Peyer's patch (tissue), 4 donors: Measurements from ENCODE around the gene RASA4B. TPM values are rescaled to one million over a fixed set of nuclear protein-coding genes. Genes with fewer than 3 reads are reported as not detected.

Experiments
- DNase-seq, 3 donors: peaks; one replicate each; pipeline ENCODE4 v3.0.0-alpha.2; 2017 to 2019
- H3K27ac ChIP-seq, 4 donors: fragments of 200-600 bp; sonication (generic); one replicate each; pipeline ENCODE4 v1.5.1; 2016 to 2019
- H3K27me3 ChIP-seq, 2 donors: fragments of 200-600 bp; sonication (generic); one replicate each; pipeline ENCODE4 v1.5.1; 2019
- H3K36me3 ChIP-seq, 3 donors: fragments of 200-600 bp; sonication (generic); one replicate each; pipeline ENCODE4 v1.5.1; 2016 to 2019
- H3K4me1 ChIP-seq, 4 donors: fragments of 200-600 bp; sonication (generic); one replicate each; pipeline ENCODE4 v1.5.1; 2016 to 2019
- H3K4me3 ChIP-seq, 4 donors: fragments of 200-600 bp; sonication (generic); 1 replicate in 3 of 4; 2 replicates in 1 of 4; pipeline ENCODE4 v1.5.1; 2016 to 2019; ENCODE audit warnings: mild to moderate bottlenecking in 1 of 4
- H3K9me3 ChIP-seq, 4 donors: fragments of 200-600 bp; sonication (generic); one replicate each; pipeline ENCODE4 v1.5.1; 2016 to 2019; ENCODE audit warnings: mild to moderate bottlenecking in 1 of 4
- POLR2A ChIP-seq, 2 donors: fragments of 450-650 bp; IDR thresholded peaks; one replicate each; pipeline ENCODE4 v1.5.1; 2017; ENCODE audit warnings: antibody characterized with exemption in 2 of 2, mild to moderate bottlenecking in 2 of 2, moderate library complexity in 2 of 2
- total RNA-seq, 4 donors: library from RNA; depleted of rRNA; stranded (reverse); fragments of >200 nt; gene quantifications; one replicate each; pipeline ENCODE4 v1.1.0, GENCODE V29; 2016
- TF ChIP-seq, protein P1 (sequence below), 6 experiments: fragments of 450-650 bp in 4 of 6; fragments of 200-600 bp in 2 of 6; sonication (generic) in 1 of 6; IDR thresholded peaks; one replicate each; pipeline ENCODE4 v1.5.1; 2017 to 2019; ENCODE audit warnings: antibody characterized with exemption in 6 of 6, mild to moderate bottlenecking in 3 of 6, moderate library complexity in 1 of 6

Gene RASA4B
- total RNA-seq, 4 donors from 2014 or later = 31.3 to 90.8 (median 40.7) TPM

DNA sequence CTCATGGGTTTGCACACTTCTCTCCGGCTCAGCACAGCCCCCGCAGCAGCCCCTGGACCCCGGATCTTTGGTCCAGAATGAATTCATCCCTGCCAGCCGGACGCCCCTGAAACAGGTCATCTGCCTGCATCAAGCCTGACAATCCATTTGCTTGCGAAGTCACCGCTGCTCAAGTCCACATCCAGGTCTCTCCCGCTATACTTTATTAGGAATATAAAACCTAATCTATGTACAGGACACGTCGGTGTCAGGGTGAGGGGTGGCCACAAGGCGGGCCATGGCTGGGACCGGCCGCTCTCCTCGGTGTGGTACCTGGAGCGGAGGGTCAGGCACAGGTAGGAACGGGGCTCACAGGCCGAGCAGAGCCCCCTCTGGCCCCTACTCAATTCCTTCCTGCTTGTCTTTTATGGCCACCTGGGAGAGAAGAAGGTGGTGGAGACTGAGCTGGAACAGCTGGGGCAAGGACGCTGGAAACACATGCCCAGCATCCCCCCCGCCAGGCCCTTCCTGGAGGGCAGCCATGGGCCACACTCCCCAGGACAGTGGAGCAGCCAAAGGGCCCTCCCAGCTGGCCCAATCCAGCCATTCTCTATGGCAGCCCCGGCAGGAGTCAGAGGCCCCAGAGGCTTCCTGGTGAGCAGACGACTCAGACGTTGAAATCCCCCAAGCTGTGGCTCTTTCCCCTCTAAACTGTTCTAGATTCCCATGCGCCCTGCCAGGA lies 44.1 kb downstream of the RASA4B start:
- H3K36me3 ChIP-seq = peaks cover 0 to 33% (median 0%) of the 10 kb centered on the region in 3 donors
- peak in 2 of 3 donors; percentile 13 to 45 for DNase-seq
- H3K27me3 ChIP-seq = no peaks in the 10 kb centered on the region
- H3K9me3 ChIP-seq = no peaks in the 10 kb centered on the region
- no peak overlapping the region for H3K27ac ChIP-seq
- TF ChIP-seq, protein P1, sequence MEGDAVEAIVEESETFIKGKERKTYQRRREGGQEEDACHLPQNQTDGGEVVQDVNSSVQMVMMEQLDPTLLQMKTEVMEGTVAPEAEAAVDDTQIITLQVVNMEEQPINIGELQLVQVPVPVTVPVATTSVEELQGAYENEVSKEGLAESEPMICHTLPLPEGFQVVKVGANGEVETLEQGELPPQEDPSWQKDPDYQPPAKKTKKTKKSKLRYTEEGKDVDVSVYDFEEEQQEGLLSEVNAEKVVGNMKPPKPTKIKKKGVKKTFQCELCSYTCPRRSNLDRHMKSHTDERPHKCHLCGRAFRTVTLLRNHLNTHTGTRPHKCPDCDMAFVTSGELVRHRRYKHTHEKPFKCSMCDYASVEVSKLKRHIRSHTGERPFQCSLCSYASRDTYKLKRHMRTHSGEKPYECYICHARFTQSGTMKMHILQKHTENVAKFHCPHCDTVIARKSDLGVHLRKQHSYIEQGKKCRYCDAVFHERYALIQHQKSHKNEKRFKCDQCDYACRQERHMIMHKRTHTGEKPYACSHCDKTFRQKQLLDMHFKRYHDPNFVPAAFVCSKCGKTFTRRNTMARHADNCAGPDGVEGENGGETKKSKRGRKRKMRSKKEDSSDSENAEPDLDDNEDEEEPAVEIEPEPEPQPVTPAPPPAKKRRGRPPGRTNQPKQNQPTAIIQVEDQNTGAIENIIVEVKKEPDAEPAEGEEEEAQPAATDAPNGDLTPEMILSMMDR (IDR thresholded peaks at IDR 0.05) = no peak
- no peak for TF ChIP-seq POLR2A (IDR thresholded peaks at IDR 0.05)
- H3K4me1 ChIP-seq = peaks cover 0 to 9% (median 4%) of the 10 kb centered on the region in 4 donors
- H3K4me3 ChIP-seq = no peak overlapping the region

DNA sequence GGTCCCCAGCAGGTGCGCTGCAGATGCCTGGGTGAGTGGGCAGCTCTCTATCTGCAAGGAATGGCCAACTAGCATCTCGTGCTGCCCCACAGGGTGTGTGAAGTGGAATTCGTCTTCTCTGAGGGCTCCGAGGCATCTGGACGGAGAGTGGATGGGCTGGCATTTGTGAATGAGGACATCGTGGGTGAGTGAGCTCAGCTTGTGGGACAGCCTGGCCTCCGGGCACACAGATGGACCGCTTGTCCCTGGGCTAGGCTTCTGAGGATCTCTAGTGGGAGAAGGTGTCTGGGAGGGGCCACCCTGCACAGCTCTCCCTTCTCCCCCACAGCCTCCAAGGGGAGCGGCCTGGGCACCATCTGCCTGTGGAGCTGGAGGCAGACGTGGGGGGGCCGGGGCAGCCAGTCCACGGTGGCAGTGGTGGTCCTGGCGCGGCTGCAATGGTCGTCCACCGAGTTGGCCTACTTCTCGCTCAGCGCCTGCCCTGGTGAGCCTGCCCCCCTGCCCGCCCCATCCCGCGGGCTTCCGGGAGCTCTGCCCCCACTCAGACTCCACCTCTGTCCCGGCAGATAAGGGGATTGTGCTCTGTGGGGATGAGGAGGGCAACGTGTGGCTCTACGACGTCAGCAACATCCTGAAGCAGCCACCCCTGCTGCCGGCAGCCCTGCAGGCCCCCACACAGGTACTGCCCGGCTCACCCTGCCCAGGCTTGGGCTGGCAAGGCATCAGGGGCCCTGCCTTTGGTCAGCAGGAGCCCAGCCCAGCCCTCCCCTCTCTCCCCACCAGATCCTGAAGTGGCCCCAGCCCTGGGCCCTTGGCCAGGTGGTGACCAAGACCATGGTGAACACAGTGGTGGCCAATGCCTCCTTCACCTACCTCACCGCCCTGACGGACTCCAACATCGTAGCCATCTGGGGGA lies 45.2 kb downstream of the RASA4B start:
- Histone ChIP-seq H3K9me3 (no peaks in the 10 kb centered on the region), H3K27ac (no peak overlapping the region), H3K27me3 (no peaks in the 10 kb centered on the region), H3K4me1 (peaks cover 0 to 9% (median 4%) of the 10 kb centered on the region in 4 donors), H3K36me3 (peaks cover 0 to 43% (median 0%) of the 10 kb centered on the region in 3 donors), H3K4me3 (no peak overlapping the region)
- DNase-seq = peak in 2 of 3 donors; percentile 15 to 41
- no peak for TF ChIP-seq POLR2A (IDR thresholded peaks at IDR 0.05)
- TF ChIP-seq, protein P1 (IDR thresholded peaks at IDR 0.05) = no peak

DNA sequence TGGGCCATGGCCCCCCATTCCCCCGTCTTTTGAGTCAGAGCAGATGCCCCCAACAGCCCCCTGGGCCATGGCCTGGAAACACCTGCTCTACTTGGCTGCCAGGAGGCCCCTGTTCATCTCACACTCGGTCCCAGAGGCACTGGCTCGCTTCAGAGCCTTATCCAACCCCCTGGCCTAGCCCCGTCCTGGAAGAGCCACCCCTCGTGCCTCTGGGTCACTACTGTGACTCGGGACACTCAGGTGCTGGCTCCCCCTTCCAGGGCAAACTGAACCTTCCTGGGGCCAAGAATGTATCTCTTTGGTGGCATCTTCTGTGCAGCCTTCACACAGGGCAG lies 45.8 kb downstream of the RASA4B start:
- DNase-seq = peak in 1 of 3 donors; percentile 44
- Histone ChIP-seq H3K27me3 (no peaks in the 10 kb centered on the region), H3K4me3 (no peak overlapping the region), H3K27ac (no peak overlapping the region), H3K9me3 (no peaks in the 10 kb centered on the region), H3K36me3 (peaks cover 0 to 43% (median 0%) of the 10 kb centered on the region in 3 donors), H3K4me1 (peaks cover 0 to 11% (median 4%) of the 10 kb centered on the region in 4 donors)
- TF ChIP-seq, protein P1 (IDR thresholded peaks at IDR 0.05) = no peak
- no peak for TF ChIP-seq POLR2A (IDR thresholded peaks at IDR 0.05)

DNA sequence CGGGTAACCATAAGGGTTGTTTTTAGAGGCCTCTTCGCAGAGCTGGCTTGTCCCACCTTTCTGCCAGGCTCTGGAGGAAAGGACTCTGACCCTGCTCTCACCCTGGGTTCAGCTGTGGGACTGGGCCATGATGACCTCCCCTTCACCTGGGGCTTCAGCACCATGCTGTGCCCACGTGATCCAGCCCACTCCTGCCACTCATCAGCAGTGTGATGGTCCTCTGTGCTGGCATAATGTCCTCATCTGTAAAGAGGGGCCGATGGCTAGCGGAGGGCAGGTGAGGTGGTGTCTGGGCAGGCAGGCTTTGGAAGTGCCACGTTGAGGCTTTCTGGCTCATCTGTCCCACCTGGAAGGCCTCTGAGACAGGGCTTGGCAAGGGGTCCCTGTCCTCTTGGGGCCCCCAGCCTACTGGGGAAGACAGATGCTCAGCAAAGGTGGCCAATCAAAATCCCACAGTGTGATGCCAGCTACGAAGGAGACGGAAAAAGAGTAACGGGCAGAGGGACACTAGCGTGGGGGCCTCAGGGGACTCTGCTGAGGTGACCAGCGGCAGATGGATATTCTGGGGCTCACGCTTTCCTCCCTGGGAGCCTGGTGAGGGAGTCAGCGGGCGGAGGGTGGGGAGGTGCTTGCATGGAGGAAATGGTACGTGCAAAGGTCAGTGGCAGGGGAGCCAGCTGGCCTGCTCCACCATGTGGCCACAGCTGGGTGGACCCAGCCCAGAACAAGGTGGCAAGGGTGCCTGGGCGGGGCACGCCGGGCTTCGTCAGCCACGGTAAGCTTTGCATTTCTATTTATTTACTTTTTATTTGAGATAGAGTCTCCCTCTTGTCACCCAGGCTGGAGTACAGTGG lies 47.4 kb downstream of the RASA4B start:
- peak overlapping the region in 1 of 4 donors; percentile 19 for H3K4me3 ChIP-seq
- H3K9me3 ChIP-seq = no peaks in the 10 kb centered on the region
- peaks cover 0 to 38% (median 0%) of the 10 kb centered on the region in 3 donors for H3K36me3 ChIP-seq
- DNase-seq = peak; percentile 16 to 90 (median 90)
- peaks cover 7 to 21% (median 11%) of the 10 kb centered on the region in 4 donors for H3K4me1 ChIP-seq
- H3K27me3 ChIP-seq = no peaks in the 10 kb centered on the region
- peak overlapping the region in 2 of 4 donors; percentile 20 to 77 for H3K27ac ChIP-seq
- TF ChIP-seq POLR2A (IDR thresholded peaks at IDR 0.05) = no peak
- TF ChIP-seq, protein P1 (IDR thresholded peaks at IDR 0.05) = peak in 3 of 6 experiments; percentile 18 to 38 (median 28)
